AML-193 (cell line): ENCODE measurements around the gene COQ10A.
"Not testable (repeated sequence)": the region's sequence is repeated elsewhere in the genome, so short reads cannot be mapped to it uniquely, and the experiment has no call there.

Experiments used
- DNase-seq, 2 experiments: peaks; one replicate each; lab custom pipeline; 2025; lab: John Stamatoyannopoulos, UW

Gene COQ10A

DNA sequence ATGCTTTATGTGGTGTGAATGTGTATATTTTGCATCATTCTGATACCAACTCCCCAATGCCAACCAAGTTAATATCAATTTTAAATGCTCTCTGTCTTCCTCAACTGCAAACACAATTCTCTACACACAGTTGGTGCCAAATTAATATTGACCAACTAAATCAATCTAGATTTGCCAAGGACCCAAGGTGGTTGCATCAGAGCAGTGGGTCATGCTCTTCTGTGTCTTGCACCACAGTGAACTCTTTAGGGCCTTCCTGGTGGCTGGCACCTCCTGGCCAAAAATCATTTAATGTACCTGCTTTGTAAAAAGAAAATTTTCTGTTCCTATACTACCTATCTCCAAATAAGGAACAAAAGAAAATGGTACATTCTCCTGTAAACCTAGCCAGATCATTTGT is 14.1 kb downstream of the COQ10A start:
- DNase-seq: no peak

DNA sequence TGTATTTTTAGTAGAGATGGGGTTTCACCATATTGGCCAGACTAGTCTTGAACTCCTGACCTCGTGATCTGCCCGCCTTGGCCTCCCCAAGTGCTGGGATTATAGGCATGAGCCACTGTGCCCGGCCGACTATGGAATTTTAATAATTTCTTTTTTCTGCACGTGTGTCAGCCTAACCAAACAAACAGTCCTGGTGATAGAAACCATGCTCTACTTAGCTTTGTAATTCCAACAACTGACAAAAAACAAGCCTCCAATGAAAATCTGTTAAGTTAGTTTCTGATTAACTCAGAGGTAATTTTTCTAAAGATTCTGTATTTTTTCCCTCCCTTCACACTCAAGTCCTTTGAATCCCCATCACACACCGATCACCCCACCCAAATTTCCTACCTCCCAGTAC is 15.3 kb downstream of the COQ10A start:
- no peak for DNase-seq

- DNase-seq: no peak
Measured at GRCh38 chr12:56282579-56282978, 15.8 kb downstream of the COQ10A start.

GRCh38 chr12:56284263-56284662 is 17.5 kb downstream of the COQ10A start:
- DNase-seq: not testable (repeated sequence)

- DNase-seq: no peak
Measured at GRCh38 chr12:56286044-56286830, 19.5 kb downstream of the COQ10A start.

DNA sequence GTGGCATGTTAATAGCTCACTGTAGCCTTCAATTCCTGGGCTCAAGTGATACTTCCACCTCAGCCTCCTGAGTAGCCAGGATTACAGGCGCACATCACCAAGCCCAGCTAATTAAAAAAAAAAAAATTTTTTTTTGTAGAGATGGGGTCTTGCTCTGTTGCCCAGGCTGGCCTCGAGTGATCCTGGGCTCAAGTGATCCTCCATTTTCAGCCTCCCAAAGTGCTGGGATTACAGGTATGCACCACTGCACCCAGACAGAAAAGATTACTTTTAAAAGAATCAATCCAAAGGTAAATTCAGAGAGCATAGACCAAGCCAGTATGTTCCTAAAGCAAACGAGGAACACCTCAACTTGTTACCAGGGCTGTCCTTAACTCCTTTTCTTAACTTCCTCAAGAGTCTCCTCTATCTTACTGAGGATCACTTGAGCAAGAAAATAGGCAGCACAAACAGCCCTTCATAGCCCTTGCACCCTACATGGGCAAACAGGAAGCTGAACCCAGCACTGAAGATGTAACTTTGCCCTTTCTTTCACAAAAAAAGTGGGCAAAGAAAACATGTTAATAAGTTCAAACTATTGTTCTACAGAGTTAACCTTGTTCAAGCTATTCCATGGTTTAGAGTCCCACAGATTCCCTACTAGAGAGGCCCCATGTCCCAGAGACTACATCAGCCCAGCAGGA is 22.1 kb downstream of the COQ10A start:
- DNase-seq: peak; percentile 65 to 67

- DNase-seq: no peak
Measured at GRCh38 chr12:56293795-56294194, 27.1 kb downstream of the COQ10A start.

DNA sequence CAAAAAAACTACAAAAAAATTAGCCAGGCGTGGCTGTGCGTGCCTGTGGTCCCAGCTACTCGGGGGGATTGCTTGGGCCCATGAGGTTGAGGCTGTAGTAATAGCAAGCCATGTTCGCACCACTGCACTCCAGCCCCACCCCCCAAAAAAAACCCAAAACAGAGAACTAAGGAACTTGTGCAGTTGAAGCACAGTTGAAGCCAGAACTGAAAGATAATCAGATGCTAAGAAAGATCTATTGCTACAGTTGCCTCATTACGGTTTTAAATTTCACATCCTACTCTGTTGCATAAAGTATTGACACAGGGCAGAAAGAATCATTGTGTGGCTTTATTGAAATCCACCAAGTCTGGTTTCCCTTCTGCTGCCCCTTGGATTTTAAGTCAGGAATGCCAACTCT is 29.6 kb downstream of the COQ10A start:
- DNase-seq: no peak

GRCh38 chr12:56297400-56297799 is 30.7 kb downstream of the COQ10A start:
- DNase-seq: no peak

- DNase-seq: no peak
Measured at GRCh38 chr12:56298828-56299227, 32.1 kb downstream of the COQ10A start.

GRCh38 chr12:56299308-56299852 is 32.6 kb downstream of the COQ10A start:
- DNase-seq: peak in 1 of 2 experiments; percentile 16

GRCh38 chr12:56299853-56300643 is 33.3 kb downstream of the COQ10A start, which contains the start of gene CS:
Gene CS, minus strand, starts transcription at chr12:56300330. Its CDS starts 129 bp downstream, at chr12:56300201.
- peak; percentile 97 to 98 for DNase-seq

DNA sequence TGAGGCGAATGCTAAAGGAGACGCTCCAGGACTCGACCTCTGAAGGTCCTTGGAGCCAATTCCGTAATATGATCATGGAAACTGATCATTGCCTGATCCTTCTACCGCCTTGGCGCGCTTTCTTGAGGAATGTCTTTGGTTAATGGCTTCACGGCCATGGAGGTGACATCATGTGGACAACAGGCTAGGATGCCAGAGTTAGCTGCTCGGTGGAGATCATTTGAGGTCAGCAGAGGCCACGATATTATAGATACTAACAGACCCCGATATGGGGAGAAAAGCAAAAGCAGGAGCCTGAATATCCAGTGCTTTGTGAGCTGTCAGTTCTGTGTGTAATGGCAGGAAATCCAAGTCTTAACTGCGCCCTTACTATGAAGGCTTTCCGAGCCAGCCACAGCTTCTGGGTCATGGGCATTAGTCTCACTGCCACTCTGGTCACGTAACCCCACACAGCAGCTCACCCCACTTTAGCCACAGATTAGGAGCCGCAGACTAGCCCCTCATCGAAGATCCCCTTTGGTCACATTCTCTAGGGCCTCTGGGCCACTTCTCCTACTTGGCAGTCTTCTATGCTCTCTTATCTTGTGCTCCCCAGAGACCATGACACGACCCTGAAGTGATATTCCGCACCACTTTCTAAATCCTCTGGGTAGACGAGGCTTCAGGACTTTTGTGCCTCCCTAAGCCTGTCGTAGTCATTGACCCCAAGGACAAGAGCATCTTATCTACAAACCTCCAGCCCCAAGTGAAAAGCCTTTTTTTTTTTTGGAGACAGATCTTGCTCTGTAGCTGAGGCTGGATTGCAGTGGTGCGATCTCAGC is 34.1 kb downstream of the COQ10A start:
- DNase-seq: no peak

DNA sequence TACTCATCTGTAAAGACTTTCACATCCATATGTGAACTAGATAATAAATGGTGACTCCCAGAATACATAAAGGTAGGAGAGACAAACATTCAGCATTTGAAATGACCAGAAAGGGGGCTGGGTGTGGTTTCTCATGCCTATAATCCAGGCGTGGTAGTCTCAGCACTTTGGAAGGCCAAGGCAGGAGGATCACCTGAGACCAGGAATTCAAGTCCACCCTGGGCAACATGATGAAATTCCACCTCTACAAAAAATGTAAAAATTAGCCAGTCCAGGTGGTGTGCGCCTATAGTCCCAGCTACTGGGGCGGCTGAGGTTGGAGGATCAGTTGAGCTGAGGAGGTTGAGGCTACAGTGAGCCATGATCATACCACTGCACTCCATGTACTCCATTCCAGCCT is 37.5 kb downstream of the COQ10A start:
- DNase-seq: no peak

DNA sequence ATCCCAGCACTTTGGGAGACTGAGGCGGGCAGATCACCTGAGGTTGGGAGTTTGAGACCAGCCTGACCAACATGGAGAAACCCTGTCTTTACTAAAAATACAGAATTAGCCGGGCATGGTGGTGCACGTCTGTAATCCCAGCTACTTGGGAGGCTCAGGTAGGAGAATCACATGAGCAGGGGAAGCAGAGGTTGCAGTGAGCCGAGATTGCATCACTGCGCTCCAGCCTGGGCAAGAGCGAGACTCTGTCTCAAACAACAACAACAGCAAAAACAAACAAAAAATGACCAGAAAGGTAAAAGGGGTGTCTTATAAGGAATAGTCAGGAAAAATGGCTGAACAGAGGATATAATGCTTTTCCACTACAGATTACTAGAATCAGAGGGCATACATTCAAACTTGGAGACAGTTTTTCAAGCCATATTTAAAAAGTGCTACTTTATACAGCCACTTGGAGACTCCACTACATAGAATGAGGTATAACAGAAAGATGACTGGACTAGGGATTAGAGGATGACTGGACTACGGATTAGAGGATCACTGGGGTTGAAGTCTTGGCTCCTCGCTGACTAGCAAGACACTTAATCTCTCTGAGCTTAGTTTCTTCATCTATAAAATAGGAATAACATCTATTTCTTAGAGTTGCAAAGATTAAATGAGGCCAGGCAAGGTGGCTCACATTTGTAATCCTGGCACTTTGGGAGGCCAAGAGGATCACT is 38.3 kb downstream of the COQ10A start:
- no peak for DNase-seq

- no peak for DNase-seq
Measured at GRCh38 chr12:56307221-56307965, 40.7 kb downstream of the COQ10A start.

DNA sequence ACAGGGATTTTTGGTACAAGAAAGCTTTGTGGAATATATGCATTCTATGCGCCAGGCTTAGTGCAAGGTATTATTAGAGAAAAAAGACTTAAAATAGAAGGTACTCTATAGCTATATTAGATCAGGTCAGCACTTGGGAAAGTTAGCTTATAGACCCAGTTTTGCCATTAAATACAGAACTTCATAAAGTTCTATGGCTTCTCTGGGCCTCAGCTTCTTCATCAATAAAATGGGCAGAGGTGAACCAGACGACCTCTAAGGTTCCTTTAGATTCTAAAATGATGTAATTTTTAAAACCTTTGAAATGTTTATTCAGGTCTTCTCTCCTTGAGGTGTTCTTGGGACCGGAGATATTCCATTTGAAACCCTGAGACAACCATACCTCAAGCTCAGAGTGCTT is 42.0 kb downstream of the COQ10A start:
- DNase-seq: no peak

GRCh38 chr12:56311003-56311402 is 44.3 kb downstream of the COQ10A start:
- DNase-seq: no peak

DNA sequence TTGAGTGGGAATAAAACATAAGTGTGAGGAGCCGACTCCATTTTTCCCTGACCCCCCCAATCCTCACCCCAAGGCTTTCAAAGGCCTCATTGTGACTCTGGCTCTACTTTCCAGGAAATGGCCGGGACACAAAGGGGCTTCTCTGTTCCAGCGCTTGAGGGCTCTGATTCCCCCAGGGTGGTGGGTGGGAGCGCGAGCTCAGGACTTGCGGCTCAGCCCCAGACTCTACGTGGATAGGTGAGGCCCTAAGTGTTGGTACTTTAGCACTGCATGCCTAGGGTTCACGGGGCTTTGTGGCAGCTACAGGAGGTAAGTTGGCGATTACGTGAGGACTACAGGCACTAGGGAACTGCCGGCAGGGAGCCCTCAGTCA is 48.5 kb downstream of the COQ10A start:
- no peak for DNase-seq
